Measurements from ENCODE around the gene TNK1. TPM values are rescaled to one million over a fixed set of nuclear protein-coding genes. Genes with fewer than 3 reads are reported as not detected.

The TNK1 gene
- total and polyA plus RNA-seq, 9 of the 15 experiments (the other 6 are each of a cell fraction or from before 2014, with no cell fraction given), result 0.28 to 5.2 (median 2.1) TPM

- TF ChIP-seq TFAP4 (CRISPR knock-in tag; IDR thresholded peaks at IDR 0.05; ENCODE audit: borderline replicate concordance), result no peak
- TF ChIP-seq TEAD2 (tag; IDR thresholded peaks at IDR 0.05), result no peak
- no peak for TF ChIP-seq EZH2 (IDR thresholded peaks at IDR 0.05; ENCODE audit: borderline replicate concordance, low read depth, low read length)
- TF ChIP-seq CBFA2T3 (IDR thresholded peaks at IDR 0.05), result peak; percentile 60; the same call in 1 of the 2 replicates
- no peak for TF ChIP-seq KLF10 (CRISPR knock-in tag; IDR thresholded peaks at IDR 0.05)
- TF ChIP-seq, protein P1, sequence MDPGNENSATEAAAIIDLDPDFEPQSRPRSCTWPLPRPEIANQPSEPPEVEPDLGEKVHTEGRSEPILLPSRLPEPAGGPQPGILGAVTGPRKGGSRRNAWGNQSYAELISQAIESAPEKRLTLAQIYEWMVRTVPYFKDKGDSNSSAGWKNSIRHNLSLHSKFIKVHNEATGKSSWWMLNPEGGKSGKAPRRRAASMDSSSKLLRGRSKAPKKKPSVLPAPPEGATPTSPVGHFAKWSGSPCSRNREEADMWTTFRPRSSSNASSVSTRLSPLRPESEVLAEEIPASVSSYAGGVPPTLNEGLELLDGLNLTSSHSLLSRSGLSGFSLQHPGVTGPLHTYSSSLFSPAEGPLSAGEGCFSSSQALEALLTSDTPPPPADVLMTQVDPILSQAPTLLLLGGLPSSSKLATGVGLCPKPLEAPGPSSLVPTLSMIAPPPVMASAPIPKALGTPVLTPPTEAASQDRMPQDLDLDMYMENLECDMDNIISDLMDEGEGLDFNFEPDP (CRISPR knock-in tag; IDR thresholded peaks at IDR 0.05), result no peak
- TF ChIP-seq SOX6 (IDR thresholded peaks at IDR 0.05), result 0 out of 2 replicates have a peak, but pooled peaks have one; percentile 33
- peak; percentile 57; the same call in 1 of the 2 replicates for TF ChIP-seq MEF2A (IDR thresholded peaks at IDR 0.05; ENCODE audit: control insufficient read depth, low read depth, low read length)
- TF ChIP-seq BRD4 (IDR thresholded peaks at IDR 0.05), result no peak
- no peak for TF ChIP-seq ZNF589 (CRISPR knock-in tag; IDR thresholded peaks at IDR 0.05; ENCODE audit: low read depth)
- no peak for TF ChIP-seq CAMTA2 (CRISPR knock-in tag; conservative IDR thresholded peaks at IDR 0.05)
- 0 out of 2 replicates have a peak, but pooled peaks have one; percentile 20 for TF ChIP-seq ZEB2 (IDR thresholded peaks at IDR 0.05)
- TF ChIP-seq CHD1 (IDR thresholded peaks at IDR 0.05; ENCODE audit: low read length), result no peak
- TF ChIP-seq HSF4 (CRISPR knock-in tag; IDR thresholded peaks at IDR 0.05; ENCODE audit: borderline replicate concordance), result no peak
- no peak for TF ChIP-seq FIP1L1 (IDR thresholded peaks at IDR 0.05; ENCODE audit: low read depth, low read length, poor library complexity, severe bottlenecking)
Observed at GRCh38 chr17:7374353-7374752, 6.5 kb upstream of the TNK1 start (continued).
